Neural crest cell (in vitro differentiated cells): ENCODE results near the gene SLC27A1. TPM values are rescaled to one million over a fixed set of nuclear protein-coding genes. Genes with fewer than 3 reads are reported as not detected.

Experiments used
- DNase-seq: peaks from one replicate; pipeline ENCODE4 v3.0.0; 2021; ENCODE audit warnings: low read depth, mixed read lengths, low spot score
- H3K27ac Mint-ChIP-seq: one replicate; pipeline ENCODE4 v1.8.0; 2021; ENCODE audit warnings: mild to moderate bottlenecking, mixed read lengths; ENCODE audit not compliant: unreplicated experiment
- H3K27me3 Mint-ChIP-seq: 2 replicates; pipeline ENCODE4 v1.8.0; 2021; ENCODE audit warnings: low read depth, mild to moderate bottlenecking, mixed read lengths
- H3K36me3 Mint-ChIP-seq: 2 replicates; pipeline ENCODE4 v1.8.0; 2021; ENCODE audit warnings: low read depth, mild to moderate bottlenecking, mixed read lengths
- H3K4me1 Mint-ChIP-seq: 2 replicates; pipeline ENCODE4 v1.8.0; 2021; ENCODE audit warnings: mixed read lengths
- H3K4me3 Mint-ChIP-seq: one replicate; pipeline ENCODE4 v1.8.0; 2021; ENCODE audit warnings: mild to moderate bottlenecking, mixed read lengths
- H3K9me3 Mint-ChIP-seq: 2 replicates; pipeline ENCODE4 v1.8.0; 2021; ENCODE audit warnings: mixed read lengths
- total RNA-seq: library from RNA; stranded (reverse); gene quantifications from 2 replicates; pipeline ENCODE4 v1.2.1, GENCODE V29; 2021
- TF ChIP-seq, protein P1 (sequence below): fragments of 200-600 bp; sonication (generic); conservative IDR thresholded peaks from 2 replicates; pipeline ENCODE4 v1.5.0; 2021; ENCODE audit warnings: antibody characterized with exemption, mild to moderate bottlenecking

Gene SLC27A1
- total RNA-seq, 1 donor from 2014 or later, result 17.4 TPM

DNA sequence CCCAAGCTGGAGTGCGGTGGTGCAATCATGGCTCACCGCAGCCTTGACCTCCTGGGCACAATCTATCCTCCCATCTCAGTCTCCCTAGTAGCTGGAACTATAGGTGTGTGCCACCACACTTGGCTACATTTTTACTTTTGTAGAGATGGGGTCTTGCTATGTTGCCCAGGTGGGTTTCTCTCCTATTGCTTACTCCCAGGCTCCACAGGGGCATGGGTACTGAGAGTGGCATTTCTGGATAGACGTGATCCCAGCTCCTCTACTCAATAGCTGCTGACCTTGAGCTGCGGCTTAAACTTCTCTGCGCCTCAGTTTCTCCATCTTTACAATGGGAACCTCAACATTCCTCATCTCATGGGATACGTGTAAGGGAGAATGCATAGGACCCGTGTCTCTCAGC, 38.9 kb upstream of the SLC27A1 start:
- Mint-ChIP-seq H3K36me3 (no peaks in the 10 kb centered on the region), H3K27me3 (no peaks in the 10 kb centered on the region), H3K4me1 (peaks cover 9% of the 10 kb centered on the region)

DNA sequence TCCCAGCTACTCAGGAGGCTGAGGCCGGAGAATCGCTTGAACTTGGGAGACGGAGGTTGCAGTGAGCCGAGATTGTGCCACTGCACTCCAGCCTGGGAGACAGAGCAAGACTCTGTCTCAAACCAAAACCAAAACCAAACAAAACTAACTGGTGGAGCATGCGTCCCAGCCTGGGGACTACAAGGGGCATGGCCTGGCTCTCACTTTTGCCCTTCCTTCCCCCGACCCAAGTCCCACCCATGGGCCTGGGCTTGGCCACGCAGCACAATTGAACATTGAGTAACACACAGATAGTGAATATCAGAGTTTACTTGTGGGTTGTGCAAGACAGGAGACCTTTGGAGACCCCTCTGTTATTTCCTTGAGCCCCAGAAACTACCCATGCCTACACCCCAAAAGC, 35.1 kb upstream of the SLC27A1 start:
- TF ChIP-seq, protein P1, sequence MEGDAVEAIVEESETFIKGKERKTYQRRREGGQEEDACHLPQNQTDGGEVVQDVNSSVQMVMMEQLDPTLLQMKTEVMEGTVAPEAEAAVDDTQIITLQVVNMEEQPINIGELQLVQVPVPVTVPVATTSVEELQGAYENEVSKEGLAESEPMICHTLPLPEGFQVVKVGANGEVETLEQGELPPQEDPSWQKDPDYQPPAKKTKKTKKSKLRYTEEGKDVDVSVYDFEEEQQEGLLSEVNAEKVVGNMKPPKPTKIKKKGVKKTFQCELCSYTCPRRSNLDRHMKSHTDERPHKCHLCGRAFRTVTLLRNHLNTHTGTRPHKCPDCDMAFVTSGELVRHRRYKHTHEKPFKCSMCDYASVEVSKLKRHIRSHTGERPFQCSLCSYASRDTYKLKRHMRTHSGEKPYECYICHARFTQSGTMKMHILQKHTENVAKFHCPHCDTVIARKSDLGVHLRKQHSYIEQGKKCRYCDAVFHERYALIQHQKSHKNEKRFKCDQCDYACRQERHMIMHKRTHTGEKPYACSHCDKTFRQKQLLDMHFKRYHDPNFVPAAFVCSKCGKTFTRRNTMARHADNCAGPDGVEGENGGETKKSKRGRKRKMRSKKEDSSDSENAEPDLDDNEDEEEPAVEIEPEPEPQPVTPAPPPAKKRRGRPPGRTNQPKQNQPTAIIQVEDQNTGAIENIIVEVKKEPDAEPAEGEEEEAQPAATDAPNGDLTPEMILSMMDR, result no peak
- Mint-ChIP-seq H3K27me3 (no peaks in the 10 kb centered on the region), H3K36me3 (no peaks in the 10 kb centered on the region), H3K4me3 (no peak overlapping the region), H3K9me3 (no peaks in the 10 kb centered on the region), H3K4me1 (no peaks in the 10 kb centered on the region), H3K27ac (no peak overlapping the region)
- no peak for DNase-seq

More for the DNA sequence above, 38.9 kb upstream of the SLC27A1 start:
- no peak for DNase-seq
- H3K9me3 Mint-ChIP-seq, result no peaks in the 10 kb centered on the region
- H3K4me3 Mint-ChIP-seq, result no peak overlapping the region
- no peak overlapping the region for H3K27ac Mint-ChIP-seq
- TF ChIP-seq, protein P1, result no peak

DNA sequence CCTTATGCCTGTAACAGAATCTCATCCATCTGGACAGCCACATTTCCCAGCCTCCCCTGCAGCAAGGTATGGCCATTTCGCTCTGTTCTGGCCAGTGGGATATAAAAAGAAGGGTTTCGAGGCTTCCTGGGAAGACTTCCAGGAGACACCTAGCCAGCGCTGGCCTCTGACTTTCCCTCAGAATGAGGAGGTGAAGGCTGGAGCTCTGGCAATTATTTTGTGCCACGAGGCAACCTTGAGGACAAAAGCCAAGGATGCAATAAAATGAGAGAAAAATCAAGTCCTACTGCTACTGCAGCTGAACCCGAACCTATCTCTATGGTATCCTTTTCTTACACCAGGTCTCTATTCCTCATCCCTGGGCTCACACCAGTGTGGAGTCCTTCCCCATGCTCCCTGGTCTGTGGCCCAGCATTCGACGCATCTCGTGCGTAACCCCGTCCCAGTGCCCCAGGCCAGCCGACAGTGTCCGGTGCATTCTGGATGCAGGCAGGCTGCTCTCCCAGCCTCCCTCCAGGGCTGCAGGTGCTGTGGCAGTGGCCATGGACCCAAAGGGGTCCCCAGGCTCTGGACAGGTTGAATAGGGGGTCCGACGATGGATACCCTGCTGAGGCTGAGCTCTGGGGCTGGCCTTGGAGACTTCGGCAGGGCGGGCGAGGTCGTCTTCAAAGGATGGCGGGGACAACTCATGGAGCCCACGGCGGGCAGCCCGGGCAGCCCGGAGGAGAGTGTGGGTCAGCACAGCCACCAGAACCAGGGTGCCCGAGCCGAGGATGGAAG, 34.0 kb upstream of the SLC27A1 start:
- Mint-ChIP-seq H3K27ac (no peak overlapping the region), H3K4me1 (peaks cover 1% of the 10 kb centered on the region), H3K9me3 (no peaks in the 10 kb centered on the region), H3K36me3 (peaks cover 1% of the 10 kb centered on the region), H3K27me3 (peaks cover 1% of the 10 kb centered on the region), H3K4me3 (no peak overlapping the region)
- TF ChIP-seq, protein P1, result no peak
- DNase-seq, result no peak

DNA sequence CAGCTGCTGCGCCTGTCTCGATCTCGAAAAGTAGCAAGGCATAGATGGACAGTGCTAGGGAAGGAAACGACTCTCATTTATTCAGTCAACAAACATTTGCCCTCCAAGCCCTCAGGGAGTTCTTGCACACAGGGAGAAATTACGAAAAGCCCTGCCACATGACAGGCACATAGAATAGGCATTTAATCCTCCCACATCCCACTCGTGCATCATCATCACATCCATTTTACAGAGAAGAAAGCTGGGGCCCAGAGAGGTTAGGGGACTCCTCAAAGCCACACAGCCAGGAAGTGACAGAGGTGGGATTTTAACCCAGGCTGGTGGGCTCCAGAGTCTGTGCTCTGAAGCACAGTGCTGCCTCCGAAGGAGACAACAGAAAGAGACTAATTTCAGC, 33.5 kb upstream of the SLC27A1 start:
- TF ChIP-seq, protein P1, result no peak
- Mint-ChIP-seq H3K27me3 (peaks cover 5% of the 10 kb centered on the region), H3K36me3 (peaks cover 3% of the 10 kb centered on the region), H3K4me1 (peaks cover 7% of the 10 kb centered on the region), H3K27ac (no peak overlapping the region), H3K4me3 (no peak overlapping the region), H3K9me3 (no peaks in the 10 kb centered on the region)
- DNase-seq, result no peak

DNA sequence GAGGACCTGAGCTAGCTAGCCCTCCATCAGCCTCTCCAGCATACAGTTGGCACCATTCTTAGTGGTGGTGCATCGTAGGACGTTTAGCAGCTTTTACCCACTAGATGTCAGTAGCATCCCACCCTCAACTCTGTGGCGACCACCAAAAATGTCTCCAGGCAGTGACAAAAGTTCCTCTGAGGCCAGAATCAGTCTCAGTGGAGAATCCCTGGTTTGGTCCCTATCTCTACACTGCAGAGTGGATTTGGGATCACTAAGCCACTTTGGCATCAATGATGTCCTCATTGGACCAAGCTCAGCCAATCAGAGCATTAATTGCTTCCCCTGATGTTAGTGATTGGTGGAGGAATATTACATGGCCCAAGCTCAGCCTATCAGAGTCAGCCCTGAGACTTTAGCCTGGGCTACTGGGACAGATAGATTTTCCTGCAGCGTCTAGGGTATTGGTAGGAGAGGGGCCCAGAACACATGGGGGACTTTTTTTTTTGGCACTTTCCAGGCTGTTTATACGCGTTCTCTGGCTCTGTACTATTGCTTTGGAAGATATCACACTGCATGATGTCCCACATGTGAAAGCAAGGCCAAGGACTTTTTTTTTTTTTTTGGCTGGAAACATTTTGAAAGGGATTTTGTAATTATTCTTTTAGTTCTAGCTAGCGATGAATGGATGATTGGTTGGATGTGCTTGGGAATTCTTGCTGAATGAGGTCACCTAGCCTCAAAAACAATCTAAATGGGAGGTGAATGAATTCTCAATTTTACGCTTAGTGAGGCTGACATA, 28.9 kb upstream of the SLC27A1 start:
- Mint-ChIP-seq H3K27ac (no peak overlapping the region), H3K4me3 (peak overlapping the region; percentile 31), H3K4me1 (peaks cover 7% of the 10 kb centered on the region), H3K36me3 (peaks cover 3% of the 10 kb centered on the region), H3K9me3 (no peaks in the 10 kb centered on the region), H3K27me3 (peaks cover 5% of the 10 kb centered on the region)
- TF ChIP-seq, protein P1, result peak; percentile 66
- DNase-seq, result peak; percentile 31
